Endodermal cell (in vitro differentiated cells): ENCODE data around the gene DCTN3. TPM values are rescaled to one million over a fixed set of nuclear protein-coding genes. Genes with fewer than 3 reads are reported as not detected.

Experiments used
- DNase-seq: peaks from one replicate; pipeline ENCODE4 v3.0.0-alpha.2; 2017
- H3K27ac ChIP-seq: 2 replicates; pipeline ENCODE4 v1.5.1; 2013; ENCODE audit warnings: mild to moderate bottlenecking, low read depth, low read length, moderate library complexity
- H3K27me3 ChIP-seq: 2 replicates; pipeline ENCODE4 v1.6.1; 2013; ENCODE audit warnings: mild to moderate bottlenecking, low read length, moderate library complexity; ENCODE audit not compliant: insufficient read depth, control insufficient read depth, poor library complexity, severe bottlenecking
- H3K36me3 ChIP-seq: 2 replicates; pipeline ENCODE4 v1.7.0; 2013; ENCODE audit warnings: mild to moderate bottlenecking, low read length, moderate library complexity; ENCODE audit not compliant: control insufficient read depth, insufficient read depth
- H3K4me1 ChIP-seq: one replicate; pipeline ENCODE4 v1.7.0; 2013; ENCODE audit warnings: low read length; ENCODE audit not compliant: control insufficient read depth, insufficient read depth
- H3K4me3 ChIP-seq: 2 replicates; pipeline ENCODE4 v1.5.1; 2013; ENCODE audit warnings: mild to moderate bottlenecking, low read length, moderate library complexity
- H3K9ac ChIP-seq: 2 replicates; pipeline ENCODE4 v1.6.1; 2013; ENCODE audit warnings: mild to moderate bottlenecking, low read length, moderate library complexity; ENCODE audit not compliant: poor library complexity, severe bottlenecking; ENCODE audit errors: extremely low read depth
- H3K9me3 ChIP-seq: 2 replicates; pipeline ENCODE4 v1.6.1; 2013; ENCODE audit warnings: mild to moderate bottlenecking, low read length, moderate library complexity; ENCODE audit not compliant: control insufficient read depth
- H3K27ac Mint-ChIP-seq: 2 replicates; pipeline ENCODE4 v1.8.0; 2020; ENCODE audit warnings: mixed read lengths
- H3K27me3 Mint-ChIP-seq: 2 replicates; pipeline ENCODE4 v1.8.0; 2021; ENCODE audit warnings: mild to moderate bottlenecking, mixed read lengths; ENCODE audit not compliant: insufficient read depth
- H3K36me3 Mint-ChIP-seq: 2 replicates; pipeline ENCODE4 v1.8.0; 2020; ENCODE audit warnings: low read depth, mixed read lengths
- H3K4me1 Mint-ChIP-seq: 2 replicates; pipeline ENCODE4 v1.8.0; 2020; ENCODE audit warnings: mixed read lengths
- H3K4me3 Mint-ChIP-seq: 2 replicates; pipeline ENCODE4 v1.8.0; 2020; ENCODE audit warnings: mild to moderate bottlenecking, moderate library complexity, mixed read lengths
- H3K9me3 Mint-ChIP-seq: 2 replicates; pipeline ENCODE4 v1.8.0; 2020; ENCODE audit warnings: mild to moderate bottlenecking, mixed read lengths
- CTCF ChIP-seq: fragments of 200-600 bp; sonication (generic); conservative IDR thresholded peaks from 2 replicates; pipeline ENCODE4 v1.5.0; 2021; ENCODE audit warnings: antibody characterized with exemption, mild to moderate bottlenecking
- WGBS, 2 experiments: methylation state at CpG; one replicate each; pipeline versions ENCODE4 v1.1.5 to v1.1.7; 2013; ENCODE audit warnings: missing lambda C conversion rate in 2 of 2, mixed read lengths in 1 of 2; ENCODE audit not compliant: insufficient coverage in 1 of 2, insufficient read length in 1 of 2; 5-methylcytosine and 5-hydroxymethylcytosine counted together
- total RNA-seq, 2 donors: library from RNA; stranded (reverse); fragmentation: NEBNext Ultra II Directional in 1 of 2; extraction: Animal tissue kit (Norgen Biotek cat#: 25700) in 1 of 2; gene quantifications; 2 replicates in 1 of 2; 3 replicates in 1 of 2; pipeline ENCODE4 v1.2.1, GENCODE V29; 2021

DCTN3 gene
- total RNA-seq, 2 donors from 2014 or later, result 51.9 to 53.6 TPM

GRCh38 chr9:34599546-34599945, 20.7 kb downstream of the DCTN3 start:
- peaks cover 15% of the 10 kb centered on the region for H3K27me3 Mint-ChIP-seq
- 61% methylated on average over 1 of the region's 1 CpG; no CpG with 5 or more reads in 1 of the 2 experiments for WGBS, 2 experiments
- Histone ChIP-seq H3K36me3 (no peaks in the 10 kb centered on the region), H3K9me3 (no peaks in the 10 kb centered on the region), H3K4me1 (no peaks in the 10 kb centered on the region), H3K27ac (no peak overlapping the region), H3K9ac (no peak overlapping the region), H3K27me3 (peaks cover 14% of the 10 kb centered on the region), H3K4me3 (no peak overlapping the region)
- no peak overlapping the region for H3K4me3 Mint-ChIP-seq
- H3K36me3 Mint-ChIP-seq, result no peaks in the 10 kb centered on the region
- TF ChIP-seq CTCF, result no peak
- no peaks in the 10 kb centered on the region for H3K4me1 Mint-ChIP-seq
- DNase-seq, result no peak
- H3K9me3 Mint-ChIP-seq, result no peaks in the 10 kb centered on the region
- no peak overlapping the region for H3K27ac Mint-ChIP-seq

- Mint-ChIP-seq H3K4me3 (no peak overlapping the region), H3K27me3 (peaks cover 63% of the 10 kb centered on the region), H3K36me3 (no peaks in the 10 kb centered on the region), H3K27ac (no peak overlapping the region), H3K9me3 (no peaks in the 10 kb centered on the region), H3K4me1 (peaks cover 5% of the 10 kb centered on the region)
- WGBS, 2 experiments, result 96% methylated on average over 9 of the region's 9 CpGs; no CpG with 5 or more reads in 1 of the 2 experiments
- Histone ChIP-seq H3K4me1 (peaks cover 7% of the 10 kb centered on the region), H3K9me3 (no peaks in the 10 kb centered on the region), H3K27ac (no peak overlapping the region), H3K27me3 (peaks cover 62% of the 10 kb centered on the region), H3K36me3 (no peaks in the 10 kb centered on the region), H3K9ac (no peak overlapping the region), H3K4me3 (no peak overlapping the region)
- no peak for TF ChIP-seq CTCF
- no peak for DNase-seq
These were observed 26.1 kb downstream of the DCTN3 start for GRCh38 chr9:34594177-34594576.

- Mint-ChIP-seq H3K9me3 (no peaks in the 10 kb centered on the region), H3K27me3 (peaks cover 74% of the 10 kb centered on the region), H3K36me3 (no peaks in the 10 kb centered on the region), H3K4me1 (peaks cover 14% of the 10 kb centered on the region), H3K27ac (no peak overlapping the region), H3K4me3 (no peak overlapping the region)
- no peak overlapping the region for H3K4me3 ChIP-seq
- H3K4me1 ChIP-seq, result peaks cover 7% of the 10 kb centered on the region
- no peak overlapping the region for H3K27ac ChIP-seq
- H3K36me3 ChIP-seq, result no peaks in the 10 kb centered on the region
- H3K27me3 ChIP-seq, result peaks cover 74% of the 10 kb centered on the region
- DNase-seq, result peak; percentile 76
- 34% methylated on average over 26 of the region's 26 CpGs; no CpG with 5 or more reads in 1 of the 2 experiments for WGBS, 2 experiments
- no peak overlapping the region for H3K9ac ChIP-seq
- H3K9me3 ChIP-seq, result no peaks in the 10 kb centered on the region
- no peak for TF ChIP-seq CTCF
These were observed 27.2 kb downstream of the DCTN3 start for GRCh38 chr9:34592895-34593601.
